Measurements from ENCODE around the gene NTM. TPM values are rescaled to one million over a fixed set of nuclear protein-coding genes. Genes with fewer than 3 reads are reported as not detected.
"Not testable (repeated sequence)": the region's sequence is repeated elsewhere in the genome, so short reads cannot be mapped to it uniquely, and the experiment has no call there.

The NTM gene
- total RNA-seq, 1 experiment from 2014 or later, result 8.6 TPM

GRCh38 chr11:131677828-131678470 is 307.5 kb downstream of the NTM start:
- BruUV-seq (replicated peaks), result no TSS peak
- Histone ChIP-seq H3K9me3 (ENCODE audit: low read depth, low read length, poor library complexity, severe bottlenecking) (no peaks in the 10 kb centered on the region), H3K27ac (ENCODE audit: low read depth, low read length, poor library complexity, severe bottlenecking) (no peak overlapping the region), H3K4me1 (ENCODE audit: insufficient read depth, low read length, poor library complexity, severe bottlenecking) (no peaks in the 10 kb centered on the region), H3K4me3 (ENCODE audit: low read depth, low read length, poor library complexity, severe bottlenecking) (no peak overlapping the region), H3K36me3 (ENCODE audit: insufficient read depth, low read length, poor library complexity, severe bottlenecking) (no peaks in the 10 kb centered on the region), H3K27me3 (replicated peaks; ENCODE audit: insufficient read depth, low read depth, low read length, poor library complexity) (peaks cover 22% of the 10 kb centered on the region)
- intact Hi-C loops (cut with micrococcal nuclease; ENCODE audit: unreplicated experiment), result no loop called here
- TF ChIP-seq EZH2 (IDR thresholded peaks at IDR 0.05; ENCODE audit: borderline replicate concordance, low read depth, low read length, poor library complexity, severe bottlenecking) (no peak), CTCF (conservative IDR thresholded peaks at IDR 0.05; ENCODE audit: low read depth, low read length) (no peak)
- POLR2A ChIA-PET (ENCODE audit: low non-redundant PET), result no interaction called here
- DNase-seq (ENCODE audit: low spot score), result no peak
- CTCF ChIA-PET, result no interaction called here

GRCh38 chr11:131678658-131679340 is 308.4 kb downstream of the NTM start:
- POLR2A ChIA-PET (ENCODE audit: low non-redundant PET), result no interaction called here
- no TSS peak for BruUV-seq (replicated peaks)
- no peak for TF ChIP-seq EZH2 (IDR thresholded peaks at IDR 0.05; ENCODE audit: borderline replicate concordance, low read depth, low read length, poor library complexity, severe bottlenecking)
- no peak for TF ChIP-seq CTCF (conservative IDR thresholded peaks at IDR 0.05; ENCODE audit: low read depth, low read length)

GRCh38 chr11:131680448-131680847 is 310.0 kb downstream of the NTM start:
- H3K27ac ChIP-seq (ENCODE audit: low read depth, low read length, poor library complexity, severe bottlenecking); H3K4me3 ChIP-seq (ENCODE audit: low read depth, low read length, poor library complexity, severe bottlenecking); BruUV-seq (replicated peaks); H3K36me3 ChIP-seq (ENCODE audit: insufficient read depth, low read length, poor library complexity, severe bottlenecking); CTCF ChIA-PET; H3K9me3 ChIP-seq (ENCODE audit: low read depth, low read length, poor library complexity, severe bottlenecking); intact Hi-C loops (cut with micrococcal nuclease; ENCODE audit: unreplicated experiment); H3K4me1 ChIP-seq (ENCODE audit: insufficient read depth, low read length, poor library complexity, severe bottlenecking); POLR2A ChIA-PET (ENCODE audit: low non-redundant PET); DNase-seq (ENCODE audit: low spot score): not testable (repeated sequence)
- H3K27me3 ChIP-seq (replicated peaks; ENCODE audit: insufficient read depth, low read depth, low read length, poor library complexity), result peaks cover 26% of the 10 kb centered on the region

More at GRCh38 chr11:131678658-131679340, 308.4 kb downstream of the NTM start:
- H3K4me1 ChIP-seq (ENCODE audit: insufficient read depth, low read length, poor library complexity, severe bottlenecking), result no peaks in the 10 kb centered on the region
- H3K9me3 ChIP-seq (ENCODE audit: low read depth, low read length, poor library complexity, severe bottlenecking), result no peaks in the 10 kb centered on the region
- H3K27ac ChIP-seq (ENCODE audit: low read depth, low read length, poor library complexity, severe bottlenecking), result no peak overlapping the region
- intact Hi-C loops (cut with micrococcal nuclease; ENCODE audit: unreplicated experiment), result no loop called here
- CTCF ChIA-PET, result no interaction called here
- no peaks in the 10 kb centered on the region for H3K36me3 ChIP-seq (ENCODE audit: insufficient read depth, low read length, poor library complexity, severe bottlenecking)
- H3K27me3 ChIP-seq (replicated peaks; ENCODE audit: insufficient read depth, low read depth, low read length, poor library complexity), result peaks cover 30% of the 10 kb centered on the region
- H3K4me3 ChIP-seq (ENCODE audit: low read depth, low read length, poor library complexity, severe bottlenecking), result no peak overlapping the region
- no peak for DNase-seq (ENCODE audit: low spot score)

GRCh38 chr11:131681920-131682319 is 311.5 kb downstream of the NTM start:
- CTCF ChIA-PET, result no interaction called here
- POLR2A ChIA-PET (ENCODE audit: low non-redundant PET), result no interaction called here
- no peaks in the 10 kb centered on the region for H3K4me1 ChIP-seq (ENCODE audit: insufficient read depth, low read length, poor library complexity, severe bottlenecking)
- H3K27me3 ChIP-seq (replicated peaks; ENCODE audit: insufficient read depth, low read depth, low read length, poor library complexity), result peaks cover 19% of the 10 kb centered on the region
- no peak overlapping the region for H3K27ac ChIP-seq (ENCODE audit: low read depth, low read length, poor library complexity, severe bottlenecking)
- DNase-seq (ENCODE audit: low spot score), result no peak
- TF ChIP-seq EZH2 (IDR thresholded peaks at IDR 0.05; ENCODE audit: borderline replicate concordance, low read depth, low read length, poor library complexity, severe bottlenecking) (no peak), CTCF (conservative IDR thresholded peaks at IDR 0.05; ENCODE audit: low read depth, low read length) (no peak)
- intact Hi-C loops (cut with micrococcal nuclease; ENCODE audit: unreplicated experiment), result no loop called here
- no TSS peak for BruUV-seq (replicated peaks)
- no peak overlapping the region for H3K4me3 ChIP-seq (ENCODE audit: low read depth, low read length, poor library complexity, severe bottlenecking)
- no peaks in the 10 kb centered on the region for H3K9me3 ChIP-seq (ENCODE audit: low read depth, low read length, poor library complexity, severe bottlenecking)
- no peaks in the 10 kb centered on the region for H3K36me3 ChIP-seq (ENCODE audit: insufficient read depth, low read length, poor library complexity, severe bottlenecking)
